GM12872 (cell line): ENCODE measurements around the gene ARID5B.

Experiments
- TF ChIP-seq, protein P1 (sequence below): IDR thresholded peaks from 3 replicates; pipeline ENCODE4 v1.5.1; 2011; ENCODE audit warnings: low read depth, mild to moderate bottlenecking, low read length, moderate library complexity; ENCODE audit not compliant: insufficient read depth

ARID5B gene

DNA sequence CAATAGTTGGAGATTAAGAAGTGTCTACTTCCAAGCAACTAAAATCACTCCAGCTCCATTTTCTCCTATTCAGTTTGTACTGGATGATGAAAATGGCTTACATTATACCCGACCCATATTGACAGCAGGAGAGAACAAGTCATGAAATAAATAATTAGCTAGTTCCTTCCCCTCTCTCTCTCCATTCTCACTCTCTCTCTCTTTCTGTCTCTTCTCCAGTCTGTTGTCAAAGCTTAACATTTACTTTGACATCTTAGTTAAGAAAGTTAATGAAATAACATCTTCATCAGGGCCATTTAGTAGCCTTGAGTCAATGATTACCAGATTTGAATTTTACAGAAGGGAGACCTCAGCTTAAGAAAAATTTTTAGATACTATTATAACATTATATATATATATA is 138.5 kb downstream of the ARID5B start:
- TF ChIP-seq, protein P1, sequence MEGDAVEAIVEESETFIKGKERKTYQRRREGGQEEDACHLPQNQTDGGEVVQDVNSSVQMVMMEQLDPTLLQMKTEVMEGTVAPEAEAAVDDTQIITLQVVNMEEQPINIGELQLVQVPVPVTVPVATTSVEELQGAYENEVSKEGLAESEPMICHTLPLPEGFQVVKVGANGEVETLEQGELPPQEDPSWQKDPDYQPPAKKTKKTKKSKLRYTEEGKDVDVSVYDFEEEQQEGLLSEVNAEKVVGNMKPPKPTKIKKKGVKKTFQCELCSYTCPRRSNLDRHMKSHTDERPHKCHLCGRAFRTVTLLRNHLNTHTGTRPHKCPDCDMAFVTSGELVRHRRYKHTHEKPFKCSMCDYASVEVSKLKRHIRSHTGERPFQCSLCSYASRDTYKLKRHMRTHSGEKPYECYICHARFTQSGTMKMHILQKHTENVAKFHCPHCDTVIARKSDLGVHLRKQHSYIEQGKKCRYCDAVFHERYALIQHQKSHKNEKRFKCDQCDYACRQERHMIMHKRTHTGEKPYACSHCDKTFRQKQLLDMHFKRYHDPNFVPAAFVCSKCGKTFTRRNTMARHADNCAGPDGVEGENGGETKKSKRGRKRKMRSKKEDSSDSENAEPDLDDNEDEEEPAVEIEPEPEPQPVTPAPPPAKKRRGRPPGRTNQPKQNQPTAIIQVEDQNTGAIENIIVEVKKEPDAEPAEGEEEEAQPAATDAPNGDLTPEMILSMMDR = no peak

DNA sequence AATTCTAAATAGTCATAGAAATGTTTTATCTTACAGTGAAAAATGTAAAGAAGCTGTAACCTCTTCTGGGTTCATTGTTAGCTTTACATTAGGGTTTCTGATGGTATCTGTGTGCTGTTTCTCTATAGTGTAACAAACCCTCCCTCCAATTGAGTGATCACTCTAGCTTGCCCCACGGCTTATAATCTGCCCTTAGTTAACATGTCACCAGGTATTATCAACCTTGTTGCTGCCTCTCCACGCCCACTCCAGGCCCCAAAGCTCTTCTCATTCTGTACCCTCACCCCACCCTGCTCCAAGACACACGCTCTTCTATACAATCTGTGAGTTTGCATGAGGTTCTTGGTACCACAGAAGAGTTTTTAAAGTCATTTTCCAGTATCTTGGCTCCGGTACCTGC is 139.4 kb downstream of the ARID5B start:
- TF ChIP-seq, protein P1 = no peak

DNA sequence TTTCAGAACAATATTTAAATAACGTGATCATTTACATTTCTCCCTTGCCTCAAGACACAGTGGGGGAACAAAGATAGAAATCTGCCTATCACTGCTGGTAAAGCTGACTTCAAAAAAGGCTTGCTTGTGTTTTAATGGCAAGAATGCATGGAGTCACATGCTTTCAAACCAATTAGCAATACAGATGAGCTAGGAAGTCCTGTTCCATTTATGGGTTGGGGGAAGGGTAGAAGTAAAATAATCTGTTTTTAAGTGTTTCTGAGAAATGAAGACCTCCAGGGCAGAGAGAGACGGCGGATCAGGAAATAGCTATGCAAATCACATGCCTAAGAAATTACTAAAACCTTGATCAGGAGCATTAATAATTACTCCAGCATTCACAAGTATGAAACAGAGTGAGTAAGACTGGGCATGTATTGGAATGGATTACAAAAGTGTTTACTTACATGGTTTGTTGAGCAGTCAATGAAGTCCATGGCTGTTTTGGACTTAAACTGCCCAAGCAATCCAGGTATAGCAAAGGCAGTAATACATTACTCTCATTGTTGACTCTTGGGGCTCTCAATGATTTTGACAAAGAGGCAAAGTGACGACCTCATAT is 142.0 kb downstream of the ARID5B start:
- TF ChIP-seq, protein P1 = no peak

DNA sequence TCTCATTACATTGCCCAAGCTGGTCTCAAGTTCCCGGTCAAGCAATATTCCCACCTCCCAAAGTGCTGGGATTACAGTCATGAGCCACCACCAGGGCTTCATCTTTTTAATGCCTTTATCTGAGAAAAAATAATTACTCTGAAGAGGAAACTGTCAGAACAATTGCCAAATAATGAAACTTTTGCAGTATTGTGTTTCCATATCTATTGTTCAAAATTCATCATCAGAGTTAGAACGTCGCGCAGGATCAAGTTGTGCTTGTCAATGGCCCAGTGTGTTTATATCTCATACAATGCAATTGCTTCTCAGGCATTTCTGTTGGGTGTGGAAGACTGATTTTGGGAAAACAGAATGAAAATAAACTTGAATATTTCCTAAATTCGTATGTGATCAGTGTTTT is 143.1 kb downstream of the ARID5B start:
- TF ChIP-seq, protein P1 = no peak

DNA sequence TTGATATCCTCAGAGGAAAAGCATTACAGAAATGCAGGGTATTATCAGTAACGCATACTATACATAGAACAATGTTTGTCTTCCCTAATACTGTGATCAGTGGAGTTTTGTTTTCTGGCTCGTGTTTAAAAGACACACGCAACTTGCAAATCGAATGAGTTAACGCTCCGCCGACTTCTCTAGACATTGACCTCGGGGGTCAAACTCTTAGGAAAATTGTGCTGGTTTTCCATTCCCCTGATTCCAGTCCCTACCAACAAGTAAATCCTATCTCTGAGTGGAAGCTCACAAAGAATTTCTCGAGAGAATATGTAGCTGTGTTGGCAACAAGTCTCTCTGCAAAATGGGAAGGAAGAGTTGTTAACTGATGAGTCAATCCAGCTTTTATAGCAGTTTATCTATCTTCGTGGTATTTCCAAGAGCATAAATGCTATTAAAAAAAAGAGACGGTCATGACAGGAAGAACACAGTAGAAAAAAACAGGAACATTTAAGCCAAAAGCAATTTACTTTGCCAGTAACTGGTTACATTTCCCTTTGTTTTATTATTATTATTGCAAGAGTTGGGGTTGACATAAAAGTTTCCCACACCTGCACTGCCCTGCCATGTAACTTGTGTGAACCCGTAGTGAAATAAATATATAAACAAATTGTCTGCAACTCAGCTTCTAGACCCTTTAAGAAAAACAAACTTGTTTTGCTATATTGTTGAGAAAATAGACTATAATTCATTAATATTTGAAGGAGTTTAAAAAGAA is 144.4 kb downstream of the ARID5B start:
- TF ChIP-seq, protein P1 = no peak

DNA sequence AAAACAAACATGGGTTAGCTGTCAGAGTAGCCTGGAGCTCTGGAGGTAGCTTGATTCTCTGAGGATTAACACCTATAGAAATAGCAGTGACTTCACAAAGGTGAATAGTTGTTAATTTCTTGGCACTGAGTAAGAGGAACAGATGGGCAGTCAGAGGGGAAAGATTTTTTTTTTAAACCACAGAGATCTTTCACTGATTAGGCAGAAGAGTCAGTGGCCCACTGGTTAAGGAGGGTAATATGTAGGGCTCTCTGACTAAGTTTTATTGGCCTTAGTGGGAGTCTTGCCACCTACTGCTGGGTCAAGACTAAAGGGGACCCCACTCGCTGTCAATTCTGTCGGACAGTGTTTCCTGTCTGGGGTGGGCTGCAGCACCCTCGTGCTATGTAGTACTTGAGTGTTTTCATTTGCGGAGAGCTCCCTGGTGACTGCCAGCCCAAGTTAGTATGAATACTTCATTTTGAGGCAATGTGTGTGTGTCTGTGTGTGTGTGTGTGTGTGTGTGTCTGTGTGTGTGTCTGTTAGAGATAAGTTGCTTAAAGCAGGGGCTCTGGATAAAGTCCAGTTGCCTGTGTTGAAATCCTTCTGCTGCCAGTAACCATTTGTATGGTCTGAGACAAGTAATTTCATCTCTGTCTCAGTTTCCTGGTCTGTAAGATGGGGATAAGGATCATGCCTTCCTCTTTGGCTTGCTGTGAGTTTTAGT is 145.2 kb downstream of the ARID5B start:
- TF ChIP-seq, protein P1 = no peak

DNA sequence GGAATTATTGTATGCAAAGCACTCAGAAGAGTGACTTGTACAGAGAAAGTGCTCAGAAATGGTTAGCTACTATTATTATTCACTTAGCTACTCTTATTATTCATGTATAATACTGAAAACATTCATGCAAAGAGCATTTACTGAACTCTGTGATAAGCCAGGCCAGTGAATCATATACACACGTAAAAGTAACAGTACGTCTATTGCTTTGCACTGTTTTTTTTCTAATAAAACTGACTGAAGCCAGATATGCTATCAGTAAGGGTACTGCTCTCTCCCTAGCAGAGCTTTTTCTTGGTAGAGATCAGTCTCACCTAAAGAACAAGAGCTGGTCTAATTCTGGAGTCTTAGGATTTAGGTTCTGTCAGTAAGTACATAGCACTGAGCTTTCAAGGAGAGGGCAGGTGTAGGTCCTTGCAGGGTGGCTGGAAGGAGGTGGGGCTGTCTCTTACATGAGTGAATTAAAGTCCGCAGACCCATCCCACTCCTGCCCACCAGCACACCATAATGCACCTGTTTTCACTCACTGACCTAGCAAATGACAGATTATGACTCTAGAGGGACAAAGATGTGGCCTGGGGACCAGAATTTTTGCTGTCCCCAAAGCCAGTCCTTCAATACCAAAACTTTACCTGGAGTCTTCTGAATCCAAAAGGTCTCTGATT is 145.9 kb downstream of the ARID5B start:
- TF ChIP-seq, protein P1 = no peak
